Inferior parietal cortex (tissue), 1 donor: ENCODE results near the gene MYT1.
"Not testable (repeated sequence)": the region's sequence is repeated elsewhere in the genome, so short reads cannot be mapped to it uniquely, and the experiment has no call there.

Experiments used
- DNase-seq: peaks from one replicate; pipeline ENCODE4 v3.0.0-alpha.2; 2016; ENCODE audit errors: extremely low spot score

MYT1 gene

GRCh38 chr20:64164123-64164836 lies at the start of gene MYT1:
TSS of gene MYT1 (plus strand) at chr20:64164452. CDS start at chr20:64198862, 34,410 bp downstream.
- no peak for DNase-seq

- no peak for DNase-seq
These were observed 48.9 kb upstream of the MYT1 start for GRCh38 chr20:64115171-64115911.

- no peak for DNase-seq
These were observed 48.2 kb upstream of the MYT1 start for GRCh38 chr20:64116016-64116415.

- no peak for DNase-seq
These were observed 47.5 kb upstream of the MYT1 start for GRCh38 chr20:64116541-64117431.

GRCh38 chr20:64117432-64117777 lies 46.8 kb upstream of the MYT1 start:
- not testable (repeated sequence) for DNase-seq

- DNase-seq: no peak
These were observed 45.0 kb upstream of the MYT1 start for GRCh38 chr20:64119301-64119680.

- DNase-seq: no peak
These were observed 44.4 kb upstream of the MYT1 start for GRCh38 chr20:64119681-64120341.

- no peak for DNase-seq
These were observed 42.7 kb upstream of the MYT1 start for GRCh38 chr20:64121586-64121985.

GRCh38 chr20:64122927-64123326 lies 41.3 kb upstream of the MYT1 start:
- not testable (repeated sequence) for DNase-seq

GRCh38 chr20:64123517-64123916 lies 40.7 kb upstream of the MYT1 start:
- DNase-seq: not testable (repeated sequence)

- DNase-seq: no peak
These were observed 35.0 kb upstream of the MYT1 start for GRCh38 chr20:64129146-64129782.

- no peak for DNase-seq
These were observed 34.0 kb upstream of the MYT1 start for GRCh38 chr20:64130271-64130670.

- DNase-seq: no peak
These were observed 33.4 kb upstream of the MYT1 start for GRCh38 chr20:64130876-64131275.

- DNase-seq: no peak
These were observed 32.8 kb upstream of the MYT1 start for GRCh38 chr20:64131406-64131805.

GRCh38 chr20:64133951-64134407 lies 30.3 kb upstream of the MYT1 start:
- no peak for DNase-seq

GRCh38 chr20:64134744-64135143 lies 29.5 kb upstream of the MYT1 start:
- DNase-seq: not testable (repeated sequence)

GRCh38 chr20:64136004-64136710 lies 28.1 kb upstream of the MYT1 start:
- no peak for DNase-seq

GRCh38 chr20:64137598-64138031 lies 26.6 kb upstream of the MYT1 start:
- no peak for DNase-seq

- no peak for DNase-seq
These were observed 25.9 kb upstream of the MYT1 start for GRCh38 chr20:64138276-64138815.
